OCI-LY7 (cell line): ENCODE data around the gene TPH2.

ENCODE experiments used
- EZH2phosphoT487 ChIP-seq: fragments of 200-600 bp; sonication (generic); IDR thresholded peaks from 2 replicates; pipeline ENCODE4 v1.6.1; 2018; ENCODE audit warnings: low read depth, borderline replicate concordance, mild to moderate bottlenecking, mixed run types, antibody characterized with exemption, low read length, moderate library complexity, mixed read lengths
- TF ChIP-seq, protein P1 (sequence below): fragments of 200-600 bp; sonication (generic); conservative IDR thresholded peaks from 2 replicates; pipeline ENCODE4 v1.5.1; 2014; ENCODE audit warnings: mild to moderate bottlenecking, antibody characterized with exemption, low read length, moderate library complexity, mixed read lengths

DNA sequence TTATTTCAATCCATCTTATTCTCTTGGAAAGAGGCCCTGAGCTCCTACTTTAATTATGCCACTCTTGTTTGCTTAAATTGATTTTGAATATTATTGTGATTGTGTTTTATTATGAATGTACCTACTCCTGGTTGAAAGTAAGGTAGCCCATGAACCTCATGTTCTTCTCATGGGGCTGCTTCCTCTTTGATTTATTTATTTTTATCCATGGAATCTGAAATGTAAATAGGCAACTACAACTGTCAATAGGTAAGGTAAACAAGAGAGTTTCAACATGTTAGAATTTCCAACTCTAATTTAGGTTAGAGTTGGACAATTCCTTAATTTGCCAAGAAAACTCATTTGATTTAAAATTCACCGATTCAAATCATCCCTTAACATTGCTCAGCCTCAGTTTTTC, 16.2 kb downstream of the TPH2 start:
- TF ChIP-seq, protein P1, sequence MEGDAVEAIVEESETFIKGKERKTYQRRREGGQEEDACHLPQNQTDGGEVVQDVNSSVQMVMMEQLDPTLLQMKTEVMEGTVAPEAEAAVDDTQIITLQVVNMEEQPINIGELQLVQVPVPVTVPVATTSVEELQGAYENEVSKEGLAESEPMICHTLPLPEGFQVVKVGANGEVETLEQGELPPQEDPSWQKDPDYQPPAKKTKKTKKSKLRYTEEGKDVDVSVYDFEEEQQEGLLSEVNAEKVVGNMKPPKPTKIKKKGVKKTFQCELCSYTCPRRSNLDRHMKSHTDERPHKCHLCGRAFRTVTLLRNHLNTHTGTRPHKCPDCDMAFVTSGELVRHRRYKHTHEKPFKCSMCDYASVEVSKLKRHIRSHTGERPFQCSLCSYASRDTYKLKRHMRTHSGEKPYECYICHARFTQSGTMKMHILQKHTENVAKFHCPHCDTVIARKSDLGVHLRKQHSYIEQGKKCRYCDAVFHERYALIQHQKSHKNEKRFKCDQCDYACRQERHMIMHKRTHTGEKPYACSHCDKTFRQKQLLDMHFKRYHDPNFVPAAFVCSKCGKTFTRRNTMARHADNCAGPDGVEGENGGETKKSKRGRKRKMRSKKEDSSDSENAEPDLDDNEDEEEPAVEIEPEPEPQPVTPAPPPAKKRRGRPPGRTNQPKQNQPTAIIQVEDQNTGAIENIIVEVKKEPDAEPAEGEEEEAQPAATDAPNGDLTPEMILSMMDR = no peak
- TF ChIP-seq EZH2phosphoT487 = no peak
